Endothelial cell of coronary artery (primary cell): ENCODE data around the gene PCDHA9. TPM values are rescaled to one million over a fixed set of nuclear protein-coding genes. Genes with fewer than 3 reads are reported as not detected.

Experiments
- total RNA-seq: library from RNA; depleted of rRNA; stranded (reverse); fragments of >200 nt; gene quantifications from 2 replicates; pipeline ENCODE4 v1.2.3, GENCODE V29; 2014

PCDHA9 gene
- total RNA-seq, 1 donor from 2014 or later, result 0.09 TPM

Other genes starting within 250 kb of the PCDHA9 start
- 0.09 and 2.2 TPM in 2 replicates for gene CD14, start 215.2 kb upstream of the PCDHA9 start, total RNA-seq
- gene TMCO6, start 208.9 kb upstream of the PCDHA9 start, total RNA-seq, result 7.4 and 10.5 TPM in 2 replicates
- gene NDUFA2, start 200.8 kb upstream of the PCDHA9 start, total RNA-seq, result 54.1 and 75.7 TPM in 2 replicates
- 109 and 111 TPM in 2 replicates for gene IK, start 200.6 kb upstream of the PCDHA9 start, total RNA-seq
- 26.4 and 29.5 TPM in 2 replicates for gene WDR55, start 183.5 kb upstream of the PCDHA9 start, total RNA-seq
- 0.09 and 0.19 TPM in 2 replicates for gene DND1, start 174.8 kb upstream of the PCDHA9 start, total RNA-seq
- 79.3 and 96.4 TPM in 2 replicates for gene HARS1, start 157.0 kb upstream of the PCDHA9 start, total RNA-seq
- 31.3 and 32.5 TPM in 2 replicates for gene HARS2, start 156.9 kb upstream of the PCDHA9 start, total RNA-seq
- 54.5 and 63.3 TPM in 2 replicates for gene ZMAT2, start 147.9 kb upstream of the PCDHA9 start, total RNA-seq
- under 0.01 TPM in 1 of 2 replicates, not detected in the other for gene PCDHA1, start 62.2 kb upstream of the PCDHA9 start, total RNA-seq
- 0.18 and 0.19 TPM in 2 replicates for gene PCDHA2, start 53.5 kb upstream of the PCDHA9 start, total RNA-seq
- 0.28 and 0.36 TPM in 2 replicates for gene PCDHA3, start 47.3 kb upstream of the PCDHA9 start, total RNA-seq
- gene PCDHA4, start 41.3 kb upstream of the PCDHA9 start, total RNA-seq, result 0.75 and 1.1 TPM in 2 replicates
- 0.09 TPM in 2 replicates for gene PCDHA5, start 26.8 kb upstream of the PCDHA9 start, total RNA-seq
- 0.56 and 0.63 TPM in 2 replicates for gene PCDHA6, start 20.4 kb upstream of the PCDHA9 start, total RNA-seq
- gene PCDHA7, start 14.1 kb upstream of the PCDHA9 start, total RNA-seq, result 0.27 and 0.28 TPM in 2 replicates
- gene PCDHA8, start 7.2 kb upstream of the PCDHA9 start, total RNA-seq, result 0.09 and 0.19 TPM in 2 replicates
- 0.45 and 0.56 TPM in 2 replicates for gene PCDHA10, start 7.5 kb downstream of the PCDHA9 start, total RNA-seq
- 0.09 and 0.27 TPM in 2 replicates for gene PCDHA11, start 20.6 kb downstream of the PCDHA9 start, total RNA-seq
- gene PCDHA12, start 26.9 kb downstream of the PCDHA9 start, total RNA-seq, result 0.09 and 0.19 TPM in 2 replicates
- gene PCDHA13, start 33.7 kb downstream of the PCDHA9 start, total RNA-seq, result 0.09 and 0.19 TPM in 2 replicates
- gene PCDHAC1, start 77.9 kb downstream of the PCDHA9 start, total RNA-seq, result 0.18 and 0.19 TPM in 2 replicates
- 0.09 and 2.4 TPM in 2 replicates for gene PCDHAC2, start 118.1 kb downstream of the PCDHA9 start, total RNA-seq
- not detected in 2 replicates for gene PCDHB1, start 203.0 kb downstream of the PCDHA9 start, total RNA-seq
- 1.8 and 3.5 TPM in 2 replicates for gene PCDHB2, start 246.2 kb downstream of the PCDHA9 start, total RNA-seq